HG03457 (cell line): ENCODE measurements around the gene ATP2C1.
"Not testable (repeated sequence)": the region's sequence is repeated elsewhere in the genome, so short reads cannot be mapped to it uniquely, and the experiment has no call there.

Source experiments
- ATAC-seq: cut with Tn5 transposase; IDR thresholded peaks from one replicate; pipeline ENCODE4 v1.9.1; 2021; ENCODE audit warnings: moderate number of reproducible peaks; ENCODE audit not compliant: unreplicated experiment

Gene ATP2C1

GRCh38 chr3:130893376-130894129 lies at the start of gene ATP2C1:
TSS of gene ATP2C1 (plus strand) at chr3:130894084. CDS start at chr3:130894770, 686 bp downstream.
- peak; percentile 77 for ATAC-seq

- no peak for ATAC-seq
These were observed 49.4 kb upstream of the ATP2C1 start for GRCh38 chr3:130844462-130844861.

- no peak for ATAC-seq
These were observed 47.7 kb upstream of the ATP2C1 start for GRCh38 chr3:130846181-130846580.

GRCh38 chr3:130849091-130849552 lies 44.8 kb upstream of the ATP2C1 start:
- ATAC-seq, result no peak

GRCh38 chr3:130850044-130850797 lies 43.7 kb upstream of the ATP2C1 start:
- peak; percentile 74 for ATAC-seq

GRCh38 chr3:130850843-130851242 lies 43.0 kb upstream of the ATP2C1 start:
- no peak for ATAC-seq

GRCh38 chr3:130851277-130851676 lies 42.6 kb upstream of the ATP2C1 start:
- ATAC-seq, result no peak

GRCh38 chr3:130853581-130853980 lies 40.3 kb upstream of the ATP2C1 start:
- ATAC-seq, result no peak

GRCh38 chr3:130854208-130854864 lies 39.5 kb upstream of the ATP2C1 start:
- ATAC-seq, result peak; percentile 33

- no peak for ATAC-seq
These were observed 36.4 kb upstream of the ATP2C1 start for GRCh38 chr3:130857336-130858026.

- ATAC-seq, result not testable (repeated sequence)
These were observed 31.8 kb upstream of the ATP2C1 start for GRCh38 chr3:130862130-130862529.

- ATAC-seq, result no peak
These were observed 28.4 kb upstream of the ATP2C1 start for GRCh38 chr3:130865489-130865888.

- no peak for ATAC-seq
These were observed 27.6 kb upstream of the ATP2C1 start for GRCh38 chr3:130866327-130866726.

- ATAC-seq, result no peak
These were observed 23.5 kb upstream of the ATP2C1 start for GRCh38 chr3:130870423-130870822.

- ATAC-seq, result no peak
These were observed 17.3 kb upstream of the ATP2C1 start for GRCh38 chr3:130876594-130876993.

GRCh38 chr3:130878464-130878863 lies 15.4 kb upstream of the ATP2C1 start:
- no peak for ATAC-seq

- no peak for ATAC-seq
These were observed 4.4 kb upstream of the ATP2C1 start for GRCh38 chr3:130889416-130889946.

- ATAC-seq, result peak; percentile 33
These were observed 1.0 kb upstream of the ATP2C1 start for GRCh38 chr3:130892759-130893375.

- peak; percentile 5 for ATAC-seq
These were observed 474 bp downstream of the ATP2C1 start for GRCh38 chr3:130894130-130894985.

GRCh38 chr3:130894986-130895280 lies 1.0 kb downstream of the ATP2C1 start:
- ATAC-seq, result no peak
